Measurements from ENCODE around the gene MRPL48. TPM values are rescaled to one million over a fixed set of nuclear protein-coding genes. Genes with fewer than 3 reads are reported as not detected.
"Not testable (repeated sequence)": the region's sequence is repeated elsewhere in the genome, so short reads cannot be mapped to it uniquely, and the experiment has no call there.

The MRPL48 gene
- total RNA-seq, 1 experiment from 2014 or later, result 44.5 TPM

- no peak overlapping the region for H3K4me3 Mint-ChIP-seq (ENCODE audit: low read depth, unreplicated experiment)
- H3K27ac Mint-ChIP-seq (ENCODE audit: unreplicated experiment), result no peak overlapping the region
- DNase-seq, result no peak
- peaks cover 7% of the 10 kb centered on the region for H3K4me1 Mint-ChIP-seq (ENCODE audit: low read depth, unreplicated experiment)
- intact Hi-C loops (cut with micrococcal nuclease; ENCODE audit: unreplicated experiment), result no loop called here
- CTCF ChIA-PET, result interaction anchor here (0.6 kb wide), 1 partner anchor 42 kb away, joined by 4 read pairs; no protein-coding TSS in a partner anchor
- BruUV-seq (replicated peaks), result no TSS peak
- no peaks in the 10 kb centered on the region for H3K27me3 Mint-ChIP-seq (ENCODE audit: unreplicated experiment)
- no peak for TF ChIP-seq CTCF (IDR thresholded peaks at IDR 0.05; ENCODE audit: unreplicated experiment)
- no peaks in the 10 kb centered on the region for H3K9me3 Mint-ChIP-seq (ENCODE audit: low read depth, unreplicated experiment)
- H3K36me3 Mint-ChIP-seq (ENCODE audit: insufficient read depth, unreplicated experiment), result peaks cover 10% of the 10 kb centered on the region
These were observed 39.4 kb upstream of the MRPL48 start for GRCh38 chr11:73748300-73748699.

- H3K9me3 Mint-ChIP-seq (ENCODE audit: low read depth, unreplicated experiment), result no peaks in the 10 kb centered on the region
- peaks cover 10% of the 10 kb centered on the region for H3K36me3 Mint-ChIP-seq (ENCODE audit: insufficient read depth, unreplicated experiment)
- TF ChIP-seq CTCF (IDR thresholded peaks at IDR 0.05; ENCODE audit: unreplicated experiment), result no peak
- no peaks in the 10 kb centered on the region for H3K27me3 Mint-ChIP-seq (ENCODE audit: unreplicated experiment)
- CTCF ChIA-PET, result no interaction called here
- H3K4me1 Mint-ChIP-seq (ENCODE audit: low read depth, unreplicated experiment), result peaks cover 7% of the 10 kb centered on the region
- BruUV-seq (replicated peaks), result no TSS peak
- intact Hi-C loops (cut with micrococcal nuclease; ENCODE audit: unreplicated experiment), result no loop called here
- no peak for DNase-seq
- no peak overlapping the region for H3K27ac Mint-ChIP-seq (ENCODE audit: unreplicated experiment)
- H3K4me3 Mint-ChIP-seq (ENCODE audit: low read depth, unreplicated experiment), result no peak overlapping the region
These were observed 38.6 kb upstream of the MRPL48 start for GRCh38 chr11:73749118-73749517.

GRCh38 chr11:73750228-73750627 lies 37.4 kb upstream of the MRPL48 start:
- DNase-seq, result no peak
- Mint-ChIP-seq H3K27ac (ENCODE audit: unreplicated experiment) (no peak overlapping the region), H3K4me1 (ENCODE audit: low read depth, unreplicated experiment) (peaks cover 7% of the 10 kb centered on the region), H3K9me3 (ENCODE audit: low read depth, unreplicated experiment) (no peaks in the 10 kb centered on the region), H3K36me3 (ENCODE audit: insufficient read depth, unreplicated experiment) (peaks cover 10% of the 10 kb centered on the region), H3K4me3 (ENCODE audit: low read depth, unreplicated experiment) (no peak overlapping the region), H3K27me3 (ENCODE audit: unreplicated experiment) (no peaks in the 10 kb centered on the region)
- BruUV-seq (replicated peaks), result no TSS peak
- CTCF ChIA-PET, result no interaction called here
- intact Hi-C loops (cut with micrococcal nuclease; ENCODE audit: unreplicated experiment), result no loop called here
- TF ChIP-seq CTCF (IDR thresholded peaks at IDR 0.05; ENCODE audit: unreplicated experiment), result no peak

- CTCF ChIA-PET, result interaction anchor here (0.6 kb wide), 1 partner anchor 10 kb away, joined by 4 read pairs; the partner anchor contains the start of gene RAB6A
- not testable (repeated sequence) for BruUV-seq (replicated peaks)
These were observed 36.8 kb upstream of the MRPL48 start for GRCh38 chr11:73750862-73751261.

GRCh38 chr11:73752216-73752867 lies 35.3 kb upstream of the MRPL48 start:
- CTCF ChIA-PET, result no interaction called here
- BruUV-seq (replicated peaks), result no TSS peak
- H3K27ac Mint-ChIP-seq (ENCODE audit: unreplicated experiment), result no peak overlapping the region
- no peak for TF ChIP-seq CTCF (IDR thresholded peaks at IDR 0.05; ENCODE audit: unreplicated experiment)
- no peaks in the 10 kb centered on the region for H3K27me3 Mint-ChIP-seq (ENCODE audit: unreplicated experiment)
- H3K36me3 Mint-ChIP-seq (ENCODE audit: insufficient read depth, unreplicated experiment), result peaks cover 10% of the 10 kb centered on the region
- no peak overlapping the region for H3K4me3 Mint-ChIP-seq (ENCODE audit: low read depth, unreplicated experiment)
- H3K4me1 Mint-ChIP-seq (ENCODE audit: low read depth, unreplicated experiment), result peaks cover 7% of the 10 kb centered on the region
- DNase-seq, result no peak
- intact Hi-C loops (cut with micrococcal nuclease; ENCODE audit: unreplicated experiment), result no loop called here
- H3K9me3 Mint-ChIP-seq (ENCODE audit: low read depth, unreplicated experiment), result no peaks in the 10 kb centered on the region

More at GRCh38 chr11:73750862-73751261, 36.8 kb upstream of the MRPL48 start:
- H3K4me3 Mint-ChIP-seq (ENCODE audit: low read depth, unreplicated experiment); DNase-seq; H3K27ac Mint-ChIP-seq (ENCODE audit: unreplicated experiment); H3K36me3 Mint-ChIP-seq (ENCODE audit: insufficient read depth, unreplicated experiment); intact Hi-C loops (cut with micrococcal nuclease; ENCODE audit: unreplicated experiment); H3K9me3 Mint-ChIP-seq (ENCODE audit: low read depth, unreplicated experiment); H3K27me3 Mint-ChIP-seq (ENCODE audit: unreplicated experiment); H3K4me1 Mint-ChIP-seq (ENCODE audit: low read depth, unreplicated experiment): not testable (repeated sequence)
